Retinal pigment epithelial cell (primary cell): ENCODE data around the gene LZTR1.

Experiments used
- DNase-seq: peaks from one replicate; pipeline ENCODE4 v3.0.0-alpha.2; 2010; ENCODE audit warnings: low read depth
- H3K4me3 ChIP-seq: 2 replicates; pipeline ENCODE4 v1.5.1; 2011; ENCODE audit warnings: mild to moderate bottlenecking, low read length, control low read depth, moderate library complexity
- TF ChIP-seq, protein P1 (sequence below): conservative IDR thresholded peaks from 2 replicates; pipeline ENCODE4 v1.5.1; 2011; ENCODE audit warnings: low read depth, low read length, control low read depth, inconsistent platforms

LZTR1 gene

DNA sequence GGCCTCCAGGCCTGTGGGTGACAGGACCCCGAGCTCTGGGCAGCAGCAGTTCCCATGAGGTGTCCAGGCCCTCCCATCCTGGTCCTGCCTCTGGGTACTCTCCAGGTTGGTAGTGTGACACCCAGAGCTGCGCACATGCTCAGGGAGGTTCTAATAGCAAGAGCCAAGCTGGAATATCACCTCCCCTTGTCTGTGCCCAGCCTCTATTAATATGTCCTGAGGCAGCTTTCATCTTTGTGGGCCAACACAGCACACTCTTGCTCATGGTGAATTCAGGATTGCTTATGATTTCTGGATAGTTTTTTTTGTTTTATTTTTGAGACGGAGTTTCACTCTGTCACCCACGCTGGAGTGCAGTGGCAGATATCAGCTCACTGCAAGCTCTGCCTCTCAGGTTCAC is 36.2 kb downstream of the LZTR1 start:
- DNase-seq = no peak
- TF ChIP-seq, protein P1, sequence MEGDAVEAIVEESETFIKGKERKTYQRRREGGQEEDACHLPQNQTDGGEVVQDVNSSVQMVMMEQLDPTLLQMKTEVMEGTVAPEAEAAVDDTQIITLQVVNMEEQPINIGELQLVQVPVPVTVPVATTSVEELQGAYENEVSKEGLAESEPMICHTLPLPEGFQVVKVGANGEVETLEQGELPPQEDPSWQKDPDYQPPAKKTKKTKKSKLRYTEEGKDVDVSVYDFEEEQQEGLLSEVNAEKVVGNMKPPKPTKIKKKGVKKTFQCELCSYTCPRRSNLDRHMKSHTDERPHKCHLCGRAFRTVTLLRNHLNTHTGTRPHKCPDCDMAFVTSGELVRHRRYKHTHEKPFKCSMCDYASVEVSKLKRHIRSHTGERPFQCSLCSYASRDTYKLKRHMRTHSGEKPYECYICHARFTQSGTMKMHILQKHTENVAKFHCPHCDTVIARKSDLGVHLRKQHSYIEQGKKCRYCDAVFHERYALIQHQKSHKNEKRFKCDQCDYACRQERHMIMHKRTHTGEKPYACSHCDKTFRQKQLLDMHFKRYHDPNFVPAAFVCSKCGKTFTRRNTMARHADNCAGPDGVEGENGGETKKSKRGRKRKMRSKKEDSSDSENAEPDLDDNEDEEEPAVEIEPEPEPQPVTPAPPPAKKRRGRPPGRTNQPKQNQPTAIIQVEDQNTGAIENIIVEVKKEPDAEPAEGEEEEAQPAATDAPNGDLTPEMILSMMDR = no peak
- H3K4me3 ChIP-seq = no peak overlapping the region

DNA sequence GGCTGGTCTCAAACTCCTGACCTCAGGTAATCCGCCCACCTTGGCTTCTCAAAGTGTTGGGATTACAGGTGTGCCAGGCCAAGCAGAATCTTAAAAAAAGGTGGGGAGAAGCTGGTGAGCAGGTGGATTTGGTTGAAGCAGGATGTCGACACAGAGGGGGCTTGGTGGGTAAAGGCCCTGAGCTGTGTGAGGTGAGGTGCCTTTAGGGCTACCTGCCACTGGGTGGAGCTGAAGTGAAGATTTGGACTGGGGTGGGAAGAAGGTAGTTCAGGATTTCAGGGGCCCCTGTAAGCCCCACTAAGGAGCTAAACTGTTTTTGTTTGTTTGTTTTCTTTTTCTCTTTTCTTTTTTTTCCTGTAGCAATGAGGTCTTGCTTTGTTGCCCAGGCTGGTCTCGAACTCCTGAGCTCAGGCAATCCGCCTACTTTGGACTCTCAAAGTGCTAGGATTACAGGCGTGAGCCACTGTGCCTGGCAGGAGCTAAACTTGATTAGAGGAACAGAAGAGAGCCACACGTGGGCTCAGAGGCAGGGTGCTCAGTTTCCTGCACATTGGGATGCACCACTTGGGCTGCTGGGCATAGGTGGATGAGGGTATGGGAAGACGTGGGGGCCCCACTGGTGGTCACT is 38.8 kb downstream of the LZTR1 start:
- no peak for DNase-seq
- TF ChIP-seq, protein P1 = peak; percentile 60
- H3K4me3 ChIP-seq = no peak overlapping the region

DNA sequence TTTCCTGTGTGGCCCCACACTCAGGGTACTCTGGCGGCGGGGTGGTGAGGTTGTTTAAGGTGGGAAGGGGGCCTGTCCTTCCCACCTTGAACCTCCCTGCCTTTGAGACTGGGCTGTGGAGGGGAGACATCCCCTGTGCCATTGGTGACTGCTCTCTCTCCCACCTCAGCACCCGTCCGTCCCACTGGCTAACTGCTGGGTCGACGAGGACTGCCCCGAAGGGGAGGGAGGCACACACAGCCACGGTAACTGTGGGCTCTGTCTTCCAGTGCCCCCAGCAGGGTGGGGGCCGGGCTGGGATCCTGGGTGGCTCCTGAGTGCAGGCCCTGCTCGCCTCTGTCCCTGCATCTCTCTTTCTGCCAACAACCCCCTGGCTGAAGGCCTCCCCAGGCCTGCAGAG is 40.4 kb downstream of the LZTR1 start:
- H3K4me3 ChIP-seq = no peak overlapping the region
- no peak for DNase-seq
- TF ChIP-seq, protein P1 = no peak

DNA sequence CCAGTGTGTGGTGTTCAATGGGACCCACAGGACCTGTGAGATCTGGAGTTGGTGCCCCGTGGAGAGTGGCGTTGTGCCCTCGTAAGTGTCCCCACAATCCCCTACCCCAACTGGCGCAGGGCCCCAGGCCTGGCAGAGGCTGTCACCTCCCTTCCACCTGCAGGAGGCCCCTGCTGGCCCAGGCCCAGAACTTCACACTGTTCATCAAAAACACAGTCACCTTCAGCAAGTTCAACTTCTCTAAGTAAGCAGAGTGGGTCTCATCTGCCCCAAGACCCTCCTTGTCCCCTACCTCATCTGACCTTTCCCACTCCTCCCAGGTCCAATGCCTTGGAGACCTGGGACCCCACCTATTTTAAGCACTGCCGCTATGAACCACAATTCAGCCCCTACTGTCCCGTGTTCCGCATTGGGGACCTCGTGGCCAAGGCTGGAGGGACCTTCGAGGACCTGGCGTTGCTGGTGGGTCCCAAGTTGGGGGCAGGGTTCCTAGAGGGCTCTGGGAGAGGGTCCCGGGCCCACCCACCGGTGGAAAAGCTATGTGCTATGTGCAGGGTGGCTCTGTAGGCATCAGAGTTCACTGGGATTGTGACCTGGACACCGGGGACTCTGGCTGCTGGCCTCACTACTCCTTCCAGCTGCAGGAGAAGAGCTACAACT is 41.0 kb downstream of the LZTR1 start:
- TF ChIP-seq, protein P1 = peak; percentile 20
- H3K4me3 ChIP-seq = no peak overlapping the region
- no peak for DNase-seq

DNA sequence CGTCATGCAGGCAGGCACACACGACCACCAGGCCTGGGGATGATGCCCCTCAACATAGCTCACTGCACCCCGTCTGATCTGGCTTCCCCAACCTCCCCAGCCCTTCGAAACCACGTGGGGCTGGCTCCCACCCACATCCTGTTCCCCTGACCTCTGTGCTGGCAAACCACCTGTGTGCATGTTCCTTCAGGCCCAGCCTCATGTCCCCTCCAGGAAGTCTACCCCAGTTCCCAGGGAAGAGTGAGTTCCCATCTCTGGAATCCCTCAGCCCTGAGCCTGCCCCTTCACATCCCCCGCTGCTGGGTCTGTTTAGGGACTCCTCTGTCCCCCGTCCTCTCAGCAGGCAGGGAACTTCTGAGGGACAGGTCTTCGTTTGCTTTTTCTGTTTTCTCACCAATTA is 43.2 kb downstream of the LZTR1 start:
- H3K4me3 ChIP-seq = no peak overlapping the region
- TF ChIP-seq, protein P1 = no peak
- no peak for DNase-seq

DNA sequence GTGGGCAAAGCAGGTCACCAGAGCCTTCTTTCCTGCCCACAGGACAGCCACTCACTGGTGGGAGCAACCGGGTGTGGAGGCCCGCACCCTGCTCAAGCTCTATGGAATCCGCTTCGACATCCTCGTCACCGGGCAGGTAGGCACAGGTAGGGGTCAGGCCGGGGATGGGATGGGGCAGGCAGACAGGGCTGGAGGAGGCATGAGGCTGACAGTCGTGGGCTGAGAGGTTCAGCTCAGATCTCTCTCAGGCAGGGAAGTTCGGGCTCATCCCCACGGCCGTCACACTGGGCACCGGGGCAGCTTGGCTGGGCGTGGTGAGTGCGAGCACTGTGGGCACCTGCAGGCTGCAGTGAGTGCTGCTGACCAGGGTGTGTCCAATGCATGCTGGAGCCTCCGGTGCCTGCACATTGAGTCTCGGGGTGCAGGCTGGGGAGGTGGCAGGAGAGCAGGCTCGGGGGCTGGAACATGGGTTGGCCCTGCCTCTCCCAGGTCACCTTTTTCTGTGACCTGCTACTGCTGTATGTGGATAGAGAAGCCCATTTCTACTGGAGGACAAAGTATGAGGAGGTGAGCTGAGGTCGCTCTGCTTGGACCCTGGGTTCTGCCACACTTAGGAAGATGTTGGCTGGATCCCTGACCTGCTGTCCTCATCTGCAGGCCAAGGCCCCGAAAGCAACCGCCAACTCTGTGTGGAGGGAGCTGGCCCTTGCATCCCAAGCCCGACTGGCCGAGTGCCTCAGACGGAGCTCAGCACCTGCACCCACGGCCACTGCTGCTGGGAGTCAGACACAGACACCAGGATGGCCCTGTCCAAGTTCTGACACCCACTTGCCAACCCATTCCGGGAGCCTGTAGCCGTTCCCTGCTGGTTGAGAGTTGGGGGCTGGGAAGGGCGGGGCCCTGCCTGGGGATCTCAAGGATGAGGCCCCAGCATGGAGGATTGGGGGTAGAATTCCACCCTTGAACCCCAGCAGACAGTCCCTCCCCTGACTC is 44.0 kb downstream of the LZTR1 start:
- DNase-seq = no peak
- TF ChIP-seq, protein P1 = no peak
- no peak overlapping the region for H3K4me3 ChIP-seq
